ENCODE measurements around the gene KRTCAP2. TPM values are rescaled to one million over a fixed set of nuclear protein-coding genes. Genes with fewer than 3 reads are reported as not detected.

KRTCAP2 gene
- total and polyA plus RNA-seq, 2 experiments from 2014 or later = 189 to 484 TPM

DNA sequence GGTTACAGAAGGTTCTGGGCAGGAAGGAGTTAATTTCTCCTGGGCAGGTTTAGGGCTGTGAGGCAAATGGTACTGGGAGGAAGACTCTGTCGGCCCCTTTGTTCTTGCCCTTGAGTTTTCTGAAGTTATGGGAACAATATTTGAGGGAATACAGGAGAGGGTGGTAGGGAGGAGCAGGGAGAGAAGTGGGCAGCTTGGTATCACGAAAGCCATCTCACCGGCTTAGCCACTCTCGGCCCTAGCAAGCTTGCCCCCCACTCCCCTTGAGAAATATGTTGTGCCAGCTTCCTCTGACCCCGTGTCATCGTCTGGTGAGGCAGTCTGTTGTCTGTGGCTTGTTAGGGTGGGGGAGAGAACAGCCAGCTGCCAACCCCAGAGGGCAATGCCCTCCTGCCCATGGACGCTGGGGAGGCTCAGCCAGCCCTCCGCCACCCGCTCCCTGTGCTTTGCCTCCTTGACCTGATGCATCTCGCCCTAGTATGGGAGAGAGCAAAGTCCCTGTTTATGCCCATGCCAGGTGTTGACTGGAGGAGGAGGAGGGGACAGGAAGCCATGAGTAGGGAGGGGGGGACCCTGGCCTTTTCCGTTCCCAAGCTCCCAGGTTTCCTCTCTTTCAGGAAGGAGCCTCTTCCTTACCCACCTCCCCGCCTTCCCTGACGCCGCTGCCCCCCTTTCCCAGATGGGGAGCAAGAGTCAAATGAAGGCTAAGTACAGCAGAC, 44.2 kb downstream of the KRTCAP2 start:
- Histone ChIP-seq H3K4me2 (ENCODE audit: unreplicated experiment) (no peak overlapping the region), H3K27me3 (replicated peaks; ENCODE audit: insufficient read depth) (peaks cover 48% of the 10 kb centered on the region), H3K4me3 (no peak overlapping the region), H3K9me2 (ENCODE audit: insufficient read depth) (no peaks in the 10 kb centered on the region), H4K20me1 (ENCODE audit: insufficient read depth) (no peaks in the 10 kb centered on the region), H2AFZ (no peak overlapping the region), H3K79me2 (ENCODE audit: insufficient read depth) (no peaks in the 10 kb centered on the region), H3K27ac (no peak overlapping the region), H3F3A (ENCODE audit: insufficient read depth) (no peaks in the 10 kb centered on the region), H3K36me3 (ENCODE audit: low read depth) (no peaks in the 10 kb centered on the region), H3K9ac (no peak overlapping the region), H3K4me1 (ENCODE audit: insufficient read depth) (0 out of 2 replicates have a peak, but pooled peaks cover 10% of the 10 kb centered on the region), H3K9me3 (ENCODE audit: low read depth) (no peaks in the 10 kb centered on the region)
- no peak for DNase-seq
- TF ChIP-seq EZH2 (IDR thresholded peaks at IDR 0.05; ENCODE audit: insufficient read depth, poor library complexity, severe bottlenecking) (no peak), EZH2phosphoT487 (IDR thresholded peaks at IDR 0.05; ENCODE audit: insufficient read depth, low read depth) (no peak)
- in situ Hi-C loops (cut with MboI) = no loop called here
- 17 to 25% methylated on average over 13 to 14 of the region's 14 CpGs for WGBS, 2 experiments (ENCODE audit: low coverage in 1 of 2, low lambda C conversion rate in 2 of 2, missing lambda C conversion rate in 2 of 2)

DNA sequence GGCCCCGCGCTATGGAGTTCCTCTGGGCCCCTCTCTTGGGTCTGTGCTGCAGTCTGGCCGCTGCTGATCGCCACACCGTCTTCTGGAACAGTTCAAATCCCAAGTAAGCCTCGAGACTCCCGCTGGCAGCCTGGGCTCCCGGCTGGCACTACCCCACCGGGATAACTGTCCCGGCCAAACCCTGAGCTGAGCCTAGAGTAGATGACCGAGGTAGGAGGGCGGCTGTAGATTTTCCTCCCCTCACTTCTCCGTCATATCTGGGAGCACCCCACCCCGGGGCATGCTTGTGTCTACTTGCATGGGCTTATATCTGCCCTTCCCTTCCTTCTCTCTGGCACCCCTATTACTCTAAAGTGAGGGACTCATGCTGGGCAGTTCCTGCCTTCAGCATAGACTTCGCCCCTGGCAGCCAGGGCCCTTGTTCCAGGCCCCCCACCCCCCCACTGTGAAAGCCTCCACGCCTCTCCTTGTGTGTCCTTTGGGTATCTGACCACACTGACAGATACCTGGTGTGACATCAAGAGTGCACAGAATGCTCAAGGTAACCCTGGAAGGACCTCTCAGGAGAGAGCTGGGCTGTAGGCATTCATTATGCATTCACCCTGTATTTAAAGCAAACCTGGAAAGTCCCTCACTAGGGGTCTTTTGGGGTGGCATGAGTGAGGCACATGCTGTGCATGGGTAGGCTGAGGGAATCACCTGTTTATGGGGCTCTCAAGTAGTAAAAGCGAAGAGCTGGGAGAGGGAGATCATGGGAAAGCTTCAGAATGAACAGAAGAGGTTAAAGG, 44.9 kb downstream of the KRTCAP2 start:
- H3F3A ChIP-seq (ENCODE audit: insufficient read depth) = no peaks in the 10 kb centered on the region
- 6 to 11% methylated on average over 15 to 17 of the region's 17 CpGs for WGBS, 2 experiments (ENCODE audit: low coverage in 1 of 2, low lambda C conversion rate in 2 of 2, missing lambda C conversion rate in 2 of 2)
- no peaks in the 10 kb centered on the region for H3K9me2 ChIP-seq (ENCODE audit: insufficient read depth)
- H3K4me1 ChIP-seq (ENCODE audit: insufficient read depth) = 0 out of 2 replicates have a peak, but pooled peaks cover 10% of the 10 kb centered on the region
- H3K4me3 ChIP-seq = peak overlapping the region; percentile 62
- H2AFZ ChIP-seq = peak overlapping the region; percentile 61
- peak overlapping the region; percentile 22 for H3K9ac ChIP-seq
- H3K36me3 ChIP-seq (ENCODE audit: low read depth) = no peaks in the 10 kb centered on the region
- H3K9me3 ChIP-seq (ENCODE audit: low read depth) = no peaks in the 10 kb centered on the region
- peak overlapping the region; percentile 85 for H3K4me2 ChIP-seq (ENCODE audit: unreplicated experiment)
- peaks cover 53% of the 10 kb centered on the region for H3K27me3 ChIP-seq (replicated peaks; ENCODE audit: insufficient read depth)
- in situ Hi-C loops (cut with MboI) = no loop called here
- H3K27ac ChIP-seq = no peak overlapping the region
- no peak for DNase-seq
- no peaks in the 10 kb centered on the region for H3K79me2 ChIP-seq (ENCODE audit: insufficient read depth)
- no peak for TF ChIP-seq EZH2 (IDR thresholded peaks at IDR 0.05; ENCODE audit: insufficient read depth, poor library complexity, severe bottlenecking)
- no peaks in the 10 kb centered on the region for H4K20me1 ChIP-seq (ENCODE audit: insufficient read depth)

DNA sequence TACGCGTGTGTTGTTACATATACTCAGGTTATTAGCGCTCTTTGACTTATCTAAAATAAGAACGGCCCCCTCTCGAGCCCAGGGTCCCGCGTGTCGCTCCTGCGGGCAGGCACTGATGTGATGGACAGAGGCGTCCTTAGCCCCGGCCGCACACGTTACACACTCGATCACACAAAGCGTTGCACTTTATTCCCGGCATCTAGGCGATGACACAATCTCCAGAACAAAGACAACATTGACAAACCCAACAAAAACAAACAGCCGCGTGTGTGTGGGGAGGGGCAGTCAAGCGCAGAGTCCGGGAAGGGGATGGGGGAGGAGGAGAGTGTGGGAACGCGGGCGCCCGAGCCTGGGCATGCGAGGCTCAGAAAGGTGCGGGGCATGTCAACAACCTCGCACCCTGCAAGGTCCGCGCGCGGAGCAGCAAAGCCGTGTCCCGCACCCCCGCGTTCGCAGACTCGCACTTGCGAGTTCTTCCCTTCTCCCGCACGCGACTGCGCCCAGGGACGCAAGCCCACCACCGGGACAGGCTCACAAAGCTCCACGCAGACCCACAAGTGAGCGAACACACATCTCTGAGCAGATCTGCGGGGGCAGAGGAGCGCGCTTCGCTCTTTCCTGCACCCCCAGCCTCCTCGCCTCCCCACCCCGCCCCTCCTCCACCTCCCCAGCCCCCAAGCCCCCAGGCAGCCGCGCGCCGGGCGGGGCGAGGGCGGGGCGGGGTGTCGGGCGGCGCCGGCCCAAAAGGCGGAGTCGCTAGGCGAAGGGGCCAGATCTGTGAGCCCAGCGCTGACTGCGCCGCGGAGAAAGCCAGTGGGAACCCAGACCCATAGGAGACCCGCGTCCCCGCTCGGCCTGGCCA, 45.8 kb downstream of the KRTCAP2 start, which contains the start of gene EFNA1:
Gene EFNA1 (plus strand): TSS at position 772 of the 862 bp plus-strand sequence. CDS start 102 bp downstream, outside the sequence.
- Histone ChIP-seq H3K27ac (no peak within 1 kb of the TSS), H3K4me3 (peak within 1 kb of the TSS; percentile 62), H3K9ac (peak within 1 kb of the TSS; percentile 23), H3K9me2 (ENCODE audit: insufficient read depth) (no peaks in the 10 kb centered on the region), H3K27me3 (replicated peaks; ENCODE audit: insufficient read depth) (peaks cover 54% of the 10 kb centered on the region), H3K36me3 (ENCODE audit: low read depth) (no peaks in the 10 kb centered on the region), H3K9me3 (ENCODE audit: low read depth) (no peaks in the 10 kb centered on the region), H3K4me1 (ENCODE audit: insufficient read depth) (0 out of 2 replicates have a peak, but pooled peaks cover 10% of the 10 kb centered on the region), H2AFZ (peak within 1 kb of the TSS; percentile 61), H3K4me2 (ENCODE audit: unreplicated experiment) (peak within 1 kb of the TSS; percentile 85), H3K79me2 (ENCODE audit: insufficient read depth) (no peaks in the 10 kb centered on the region), H3F3A (ENCODE audit: insufficient read depth) (no peaks in the 10 kb centered on the region), H4K20me1 (ENCODE audit: insufficient read depth) (no peaks in the 10 kb centered on the region)
- 2 to 3% methylated on average over 29 to 71 of the region's 76 CpGs for WGBS, 2 experiments (ENCODE audit: low coverage in 1 of 2, low lambda C conversion rate in 2 of 2, missing lambda C conversion rate in 2 of 2)
- TF ChIP-seq EZH2phosphoT487 (IDR thresholded peaks at IDR 0.05; ENCODE audit: insufficient read depth, low read depth) = 0 out of 2 replicates have a peak, but pooled peaks have one; percentile 31
- TF ChIP-seq EZH2 (IDR thresholded peaks at IDR 0.05; ENCODE audit: insufficient read depth, poor library complexity, severe bottlenecking) = peak; percentile 71
- peak; percentile 65 for DNase-seq
- in situ Hi-C loops (cut with MboI) = no loop called here
